Ramos (cell line): ENCODE data around the gene TLN1.

Source experiments
- in situ Hi-C: fragments of 300-500 bp; cut with MboI; formaldehyde crosslinking; loops from one replicate; pipeline ENCODE4 v1.14.3; 2022; ENCODE audit warnings: low sequenced_read_pairs; ENCODE audit not compliant: unreplicated experiment

The TLN1 gene

GRCh38 chr9:35754264-35754663, 22.3 kb upstream of the TLN1 start, which contains the start of gene MSMP:
Gene MSMP (minus strand): TSS chr9:35754276. CDS start chr9:35754129, 147 bp downstream.
- in situ Hi-C loops = no loop called here

- in situ Hi-C loops = no loop called here
Observed at GRCh38 chr9:35753466-35753865, 21.5 kb upstream of the TLN1 start.

GRCh38 chr9:35750256-35750531, 18.2 kb upstream of the TLN1 start:
- in situ Hi-C loops = no loop called here

- in situ Hi-C loops = loop anchor here (25.0 kb wide), 1 partner anchor 662 kb away; the partner anchor contains the start of genes FANCG and PIGO
Observed at GRCh38 chr9:35749515-35750255, 17.7 kb upstream of the TLN1 start.

GRCh38 chr9:35748858-35749514, 17.0 kb upstream of the TLN1 start, which contains the start of the genes GBA2 and RGP1:
Gene GBA2 (minus strand): TSS chr9:35749228. CDS start chr9:35748704, 524 bp downstream.
Gene RGP1 (plus strand): TSS chr9:35749287. CDS start chr9:35749756, 469 bp downstream.
- in situ Hi-C loops = loop anchor here (25.0 kb wide), 1 partner anchor 662 kb away; the partner anchor contains the start of genes FANCG and PIGO

- in situ Hi-C loops = loop anchor here (25.0 kb wide), 1 partner anchor 661 kb away; the partner anchor contains the start of genes FANCG and PIGO
Observed at GRCh38 chr9:35748242-35748857, 16.4 kb upstream of the TLN1 start.

- in situ Hi-C loops = loop anchor here (25.0 kb wide), 1 partner anchor 659 kb away; the partner anchor contains the start of genes FANCG and PIGO
Observed at GRCh38 chr9:35746583-35746982, 14.6 kb upstream of the TLN1 start.

- in situ Hi-C loops = loop anchor here (25.0 kb wide), 1 partner anchor 658 kb away; the partner anchor contains the start of genes FANCG and PIGO
Observed at GRCh38 chr9:35745569-35745968, 13.6 kb upstream of the TLN1 start.

- in situ Hi-C loops = loop anchor here (25.0 kb wide), 1 partner anchor 657 kb away; the partner anchor contains the start of genes FANCG and PIGO
Observed at GRCh38 chr9:35743880-35744518, 12.0 kb upstream of the TLN1 start.

GRCh38 chr9:35743452-35743851, 11.5 kb upstream of the TLN1 start:
- in situ Hi-C loops = loop anchor here (25.0 kb wide), 1 partner anchor 656 kb away; the partner anchor contains the start of genes FANCG and PIGO

- in situ Hi-C loops = loop anchor here (25.0 kb wide), 1 partner anchor 654 kb away; the partner anchor contains the start of genes FANCG and PIGO
Observed at GRCh38 chr9:35741740-35742139, 9.7 kb upstream of the TLN1 start.

- in situ Hi-C loops = loop anchor here (25.0 kb wide), 1 partner anchor 653 kb away; the partner anchor contains the start of genes FANCG and PIGO
Observed at GRCh38 chr9:35740243-35740642, 8.2 kb upstream of the TLN1 start.

GRCh38 chr9:35738924-35739323, 6.9 kb upstream of the TLN1 start:
- in situ Hi-C loops = loop anchor here (25.0 kb wide), 1 partner anchor 652 kb away; the partner anchor contains the start of genes FANCG and PIGO

GRCh38 chr9:35738186-35738585, 6.2 kb upstream of the TLN1 start:
- in situ Hi-C loops = loop anchor here (25.0 kb wide), 1 partner anchor 651 kb away; the partner anchor contains the start of genes FANCG and PIGO

GRCh38 chr9:35737143-35737542, 5.1 kb upstream of the TLN1 start:
- in situ Hi-C loops = loop anchor here (25.0 kb wide), 1 partner anchor 650 kb away; the partner anchor contains the start of genes FANCG and PIGO

GRCh38 chr9:35736201-35736633, 4.2 kb upstream of the TLN1 start:
- in situ Hi-C loops = loop anchor here (25.0 kb wide), 1 partner anchor 649 kb away; the partner anchor contains the start of genes FANCG and PIGO

GRCh38 chr9:35734096-35734495, 2.1 kb upstream of the TLN1 start:
- in situ Hi-C loops = loop anchor here (25.0 kb wide), 1 partner anchor 647 kb away; the partner anchor contains the start of genes FANCG and PIGO

- in situ Hi-C loops = loop anchor here (25.0 kb wide), 1 partner anchor 646 kb away; the partner anchor contains the start of genes FANCG and PIGO
Observed at GRCh38 chr9:35732800-35733541, 976 bp upstream of the TLN1 start.
